PC-3 (cell line): Measurements from ENCODE around the gene ERGIC1. TPM values are rescaled to one million over a fixed set of nuclear protein-coding genes. Genes with fewer than 3 reads are reported as not detected.

ENCODE experiments used
- ATAC-seq: fragments of 200-7000 bp; cut with Tn5 transposase; 2 replicates; pipeline ENCODE4 v1.9.1; 2020; ENCODE audit warnings: mild to moderate bottlenecking, moderate library complexity
- BruUV-seq: library from RNA; stranded (reverse); fragments of 400-500 nt; replicated peaks from 2 replicates; lab custom pipeline; 2021; lab: Mats Ljungman, UMichigan
- CTCF ChIA-PET: fragments of 300-600 bp; sonication (Branson Sonifier 250); formaldehyde crosslinking; loops from one replicate; lab custom pipeline; 2022; ENCODE audit warnings: antibody characterized with exemption; lab: Charles Lee
- POLR2A ChIA-PET: fragments of 300-600 bp; sonication (Branson Sonifier 250); formaldehyde crosslinking; loops from one replicate; lab custom pipeline; 2022; ENCODE audit warnings: antibody characterized with exemption; ENCODE audit not compliant: unreplicated experiment; lab: Charles Lee
- DNase-seq: peaks from one replicate; pipeline ENCODE4 v3.0.0-alpha.2; 2015
- H2AFZ ChIP-seq: fragments of 300-600 bp; sonication (generic); 2 replicates; pipeline ENCODE4 v1.6.0; 2016; ENCODE audit warnings: antibody characterized with exemption, low read length
- H3F3A ChIP-seq: fragments of 300-600 bp; sonication (generic); one replicate; pipeline ENCODE4 v1.6.0; 2017; ENCODE audit warnings: antibody characterized with exemption, low read length, control low read depth, mild to moderate bottlenecking; ENCODE audit not compliant: unreplicated experiment
- H3K27ac ChIP-seq: fragments of 300-600 bp; sonication (generic); 2 replicates; pipeline ENCODE4 v1.5.1; 2016; ENCODE audit warnings: mild to moderate bottlenecking, low read length
- H3K27me3 ChIP-seq: fragments of 300-600 bp; sonication (generic); 2 replicates; pipeline ENCODE4 v1.6.1; 2016; ENCODE audit warnings: low read length, mixed read lengths
- H3K36me3 ChIP-seq: fragments of 300-600 bp; sonication (generic); 2 replicates; pipeline ENCODE4 v1.6.1; 2016; ENCODE audit warnings: low read depth, mixed run types, low read length, mixed read lengths
- H3K4me1 ChIP-seq: fragments of 300-600 bp; sonication (generic); 2 replicates; pipeline ENCODE4 v1.5.1; 2016; ENCODE audit warnings: low read length; ENCODE audit not compliant: insufficient read depth
- H3K4me2 ChIP-seq: fragments of 300-600 bp; sonication (generic); 2 replicates; pipeline ENCODE4 v1.6.0; 2016; ENCODE audit warnings: low read length
- H3K4me3 ChIP-seq: fragments of 300-600 bp; sonication (generic); 2 replicates; pipeline ENCODE4 v1.5.1; 2016; ENCODE audit warnings: mild to moderate bottlenecking, low read length, mixed read lengths
- H3K79me2 ChIP-seq: fragments of 300-600 bp; sonication (generic); 2 replicates; pipeline ENCODE4 v1.6.1; 2017; ENCODE audit warnings: low read length, mixed read lengths
- H3K9ac ChIP-seq: fragments of 300-600 bp; sonication (generic); 2 replicates; pipeline ENCODE4 v1.6.0; 2016; ENCODE audit warnings: mild to moderate bottlenecking, low read length
- H3K9me2 ChIP-seq: fragments of 300-600 bp; sonication (generic); replicated peaks from 2 replicates; pipeline ENCODE4 v1.6.1; 2016; ENCODE audit warnings: mixed run types, low read length, mixed read lengths
- H3K9me3 ChIP-seq: fragments of 300-600 bp; sonication (generic); 2 replicates; pipeline ENCODE4 v1.6.1; 2016; ENCODE audit warnings: low read length, mixed read lengths
- H4K20me1 ChIP-seq: fragments of 300-600 bp; sonication (generic); 2 replicates; pipeline ENCODE4 v1.6.1; 2016; ENCODE audit warnings: low read length, mixed read lengths
- CTCF ChIP-seq: fragments of 300-600 bp; sonication (generic); conservative IDR thresholded peaks from 2 replicates; pipeline ENCODE4 v1.5.1; 2017; ENCODE audit warnings: antibody characterized with exemption, low read depth, mild to moderate bottlenecking, low read length
- EZH2 ChIP-seq: fragments of 300-600 bp; sonication (generic); IDR thresholded peaks from one replicate; pipeline ENCODE4 v1.6.1; 2017; ENCODE audit warnings: antibody characterized with exemption, mild to moderate bottlenecking, low read length; ENCODE audit not compliant: unreplicated experiment
- EZH2phosphoT487 ChIP-seq: fragments of 300-600 bp; sonication (generic); IDR thresholded peaks from 2 replicates; pipeline ENCODE4 v1.6.1; 2018; ENCODE audit warnings: mild to moderate bottlenecking, antibody characterized with exemption, low read length, borderline replicate concordance
- intact Hi-C: fragments of 100-400 bp; cut with micrococcal nuclease; formaldehyde crosslinking; loops from 2 replicates; pipeline ENCODE4 v1.9.0; 2023
- total RNA-seq: library from RNA; depleted of rRNA; stranded (reverse); fragments of >200 nt; gene quantifications from 2 replicates; pipeline ENCODE4 v1.2.3, GENCODE V29; 2014

ERGIC1 gene
- total RNA-seq, 1 experiment from 2014 or later, result 148 TPM

- Histone ChIP-seq H3K27ac (no peak overlapping the region), H3K9me3 (no peaks in the 10 kb centered on the region), H3K79me2 (no peaks in the 10 kb centered on the region), H3K9ac (no peak overlapping the region), H2AFZ (no peak overlapping the region), H3K4me3 (no peak overlapping the region), H3F3A (no peaks in the 10 kb centered on the region), H3K4me2 (no peak overlapping the region), H3K9me2 (no peaks in the 10 kb centered on the region), H3K27me3 (no peaks in the 10 kb centered on the region), H4K20me1 (no peaks in the 10 kb centered on the region), H3K4me1 (no peaks in the 10 kb centered on the region), H3K36me3 (no peaks in the 10 kb centered on the region; the same call in none of the 2 replicates)
- no TSS peak for BruUV-seq
- ATAC-seq, result no peak
- POLR2A ChIA-PET, result no interaction called here
- CTCF ChIA-PET, result no interaction called here
- intact Hi-C loops, result no loop called here
- TF ChIP-seq EZH2 (no peak), CTCF (no peak), EZH2phosphoT487 (no peak)
- DNase-seq, result no peak
These were observed 111.1 kb downstream of the ERGIC1 start for GRCh38 chr5:172945151-172945550.

- TF ChIP-seq EZH2phosphoT487 (no peak), EZH2 (no peak), CTCF (no peak)
- H3K9ac ChIP-seq, result no peak overlapping the region
- no TSS peak for BruUV-seq
- no peaks in the 10 kb centered on the region for H3K9me2 ChIP-seq
- no peaks in the 10 kb centered on the region; the same call in none of the 2 replicates for H3K36me3 ChIP-seq
- no peaks in the 10 kb centered on the region for H3F3A ChIP-seq
- H3K4me2 ChIP-seq, result no peak overlapping the region
- no peaks in the 10 kb centered on the region for H4K20me1 ChIP-seq
- H3K9me3 ChIP-seq, result no peaks in the 10 kb centered on the region
- no peaks in the 10 kb centered on the region for H3K79me2 ChIP-seq
- H3K4me3 ChIP-seq, result no peak overlapping the region
- H3K4me1 ChIP-seq, result no peaks in the 10 kb centered on the region
- H3K27me3 ChIP-seq, result no peaks in the 10 kb centered on the region
- CTCF ChIA-PET, result no interaction called here
- intact Hi-C loops, result no loop called here
- no peak for ATAC-seq
- no peak overlapping the region for H3K27ac ChIP-seq
- DNase-seq, result no peak
- no peak overlapping the region for H2AFZ ChIP-seq
- POLR2A ChIA-PET, result no interaction called here
These were observed 112.1 kb downstream of the ERGIC1 start for GRCh38 chr5:172946146-172946545.

GRCh38 chr5:172949426-172949825 lies 115.4 kb downstream of the ERGIC1 start:
- H3K27ac ChIP-seq, result no peak overlapping the region
- TF ChIP-seq EZH2 (no peak), CTCF (no peak), EZH2phosphoT487 (no peak)
- ATAC-seq, result no peak
- H3F3A ChIP-seq, result no peaks in the 10 kb centered on the region
- H3K9me2 ChIP-seq, result no peaks in the 10 kb centered on the region
- H3K4me3 ChIP-seq, result no peak overlapping the region
- H3K9me3 ChIP-seq, result no peaks in the 10 kb centered on the region
- H3K4me2 ChIP-seq, result no peak overlapping the region
- no TSS peak for BruUV-seq
- no peaks in the 10 kb centered on the region for H3K4me1 ChIP-seq
- DNase-seq, result no peak
- no peaks in the 10 kb centered on the region for H4K20me1 ChIP-seq
- no peaks in the 10 kb centered on the region; the same call in 1 of the 2 replicates for H3K36me3 ChIP-seq
- POLR2A ChIA-PET, result no interaction called here
- no peaks in the 10 kb centered on the region for H3K79me2 ChIP-seq
- intact Hi-C loops, result no loop called here
- H3K27me3 ChIP-seq, result no peaks in the 10 kb centered on the region
- CTCF ChIA-PET, result no interaction called here
- no peak overlapping the region for H3K9ac ChIP-seq
- no peak overlapping the region for H2AFZ ChIP-seq
